ENCODE data around the gene ARHGAP10. TPM values are rescaled to one million over a fixed set of nuclear protein-coding genes. Genes with fewer than 3 reads are reported as not detected.

Gene ARHGAP10
- total and polyA plus RNA-seq, 4 experiments from 2014 or later = 6.4 to 8.3 (median 7.8) TPM

DNA sequence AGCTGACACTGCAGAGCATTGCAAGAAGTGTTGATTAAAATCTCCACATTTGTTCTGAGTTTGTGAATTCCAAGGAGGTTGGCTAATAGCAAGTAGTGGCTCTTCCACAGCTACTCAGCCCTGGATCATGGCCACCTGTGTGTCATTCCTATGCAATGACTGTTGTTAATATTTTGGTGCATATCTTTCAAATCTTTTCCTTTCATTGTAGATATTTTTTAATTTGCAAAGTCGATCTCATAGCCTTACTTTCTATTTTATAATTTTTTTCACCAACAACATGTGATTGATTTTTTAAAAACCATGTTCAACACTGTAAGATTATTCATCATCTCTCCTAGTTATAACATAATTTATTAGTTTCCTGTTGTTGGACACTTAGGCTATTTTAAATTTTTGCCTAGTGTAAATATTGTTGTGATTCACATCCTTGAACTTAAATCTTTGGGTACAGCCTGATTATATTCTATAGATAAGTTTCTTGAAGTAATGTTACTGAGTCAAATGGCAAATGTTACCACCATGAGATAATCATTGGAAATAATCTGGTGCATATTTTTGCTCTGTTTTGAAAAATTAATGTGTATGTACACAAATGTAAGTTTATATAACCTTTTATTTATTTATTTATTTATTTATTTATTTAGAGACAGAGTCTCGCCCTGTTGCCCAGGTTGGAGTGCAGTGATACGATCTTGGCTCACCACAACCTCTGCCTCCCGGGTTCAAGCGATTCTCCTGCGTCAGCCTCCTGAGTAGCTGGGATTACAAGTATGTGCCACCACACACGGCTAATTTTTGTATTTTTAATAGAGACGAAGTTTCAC, 17.1 kb upstream of the ARHGAP10 start:
- no peak for DNase-seq
- ChIA-PET POLR2A (ENCODE audit: partially characterized antibody) (no interaction called here), CTCF (ENCODE audit: partially characterized antibody) (interaction anchor here (10.3 kb wide), 1 partner anchor 150 kb away, joined by 261 read pairs; no protein-coding TSS in a partner anchor)
- Mint-ChIP-seq H3K36me3 (no peaks in the 10 kb centered on the region), H3K4me3 (no peak overlapping the region), H3K9me3 (peaks cover 0 to 1% (median 0%) of the 10 kb centered on the region in 8 donors), H3K27ac (no peak overlapping the region), H3K27me3 (peaks cover 1 to 5% of the 10 kb centered on the region in 2 donors), H3K4me1 (no peaks in the 10 kb centered on the region)
- no peaks in the 10 kb centered on the region for H3K9me3 ChIP-seq (ENCODE audit: control insufficient read depth in 1 of 2, low read length in 2 of 2)
- no peak overlapping the region for H3K4me3 ChIP-seq (ENCODE audit: low read length in 2 of 2)
- H3K27ac ChIP-seq (ENCODE audit: low read depth, low read length) = no peak overlapping the region
- intact Hi-C loops (cut with micrococcal nuclease) = no loop called here
- no peaks in the 10 kb centered on the region for H3K4me1 ChIP-seq (ENCODE audit: insufficient read depth, low read length)
- no peaks in the 10 kb centered on the region for H3K36me3 ChIP-seq (ENCODE audit: insufficient read depth, low read length)
- H3K27me3 ChIP-seq (ENCODE audit: insufficient read depth, low read length) = no peaks in the 10 kb centered on the region

GRCh38 chr4:147717878-147718277, 14.0 kb upstream of the ARHGAP10 start:
- Mint-ChIP-seq H3K27me3 (peaks cover 1 to 5% of the 10 kb centered on the region in 2 donors), H3K9me3 (peaks cover 0 to 1% (median 0%) of the 10 kb centered on the region in 8 donors), H3K4me1 (no peaks in the 10 kb centered on the region), H3K4me3 (no peak overlapping the region), H3K36me3 (no peaks in the 10 kb centered on the region), H3K27ac (no peak overlapping the region)
- H3K36me3 ChIP-seq (ENCODE audit: insufficient read depth, low read length) = no peaks in the 10 kb centered on the region
- no peak overlapping the region for H3K27ac ChIP-seq (ENCODE audit: low read depth, low read length)
- ChIA-PET POLR2A (ENCODE audit: partially characterized antibody) (no interaction called here), CTCF (ENCODE audit: partially characterized antibody) (interaction anchor here (0.7 to 2.2 kb wide), 2 partner anchors 148 to 149 kb away, joined by 4 to 12 read pairs; no protein-coding TSS in a partner anchor)
- no peaks in the 10 kb centered on the region for H3K9me3 ChIP-seq (ENCODE audit: control insufficient read depth in 1 of 2, low read length in 2 of 2)
- no peaks in the 10 kb centered on the region for H3K27me3 ChIP-seq (ENCODE audit: insufficient read depth, low read length)
- DNase-seq = no peak
- no peaks in the 10 kb centered on the region for H3K4me1 ChIP-seq (ENCODE audit: insufficient read depth, low read length)
- H3K4me3 ChIP-seq (ENCODE audit: low read length in 2 of 2) = no peak overlapping the region
- intact Hi-C loops (cut with micrococcal nuclease) = no loop called here

- CTCF ChIA-PET (ENCODE audit: partially characterized antibody) = no interaction called here
- H3K9me3 ChIP-seq (ENCODE audit: control insufficient read depth in 1 of 2, low read length in 2 of 2) = no peaks in the 10 kb centered on the region
- POLR2A ChIA-PET (ENCODE audit: partially characterized antibody) = no interaction called here
These were observed 8.6 kb upstream of the ARHGAP10 start for GRCh38 chr4:147723326-147723725.

GRCh38 chr4:147724468-147725201, 7.3 kb upstream of the ARHGAP10 start:
- no peaks in the 10 kb centered on the region for H3K27me3 ChIP-seq (ENCODE audit: insufficient read depth, low read length)
- H3K9me3 ChIP-seq (ENCODE audit: control insufficient read depth in 1 of 2, low read length in 2 of 2) = no peaks in the 10 kb centered on the region
- H3K36me3 Mint-ChIP-seq = no peaks in the 10 kb centered on the region
- H3K4me1 ChIP-seq (ENCODE audit: insufficient read depth, low read length) = no peaks in the 10 kb centered on the region
- intact Hi-C loops (cut with micrococcal nuclease) = no loop called here
- no peak overlapping the region for H3K4me3 ChIP-seq (ENCODE audit: low read length in 2 of 2)
- H3K4me3 Mint-ChIP-seq = no peak overlapping the region
- CTCF ChIA-PET (ENCODE audit: partially characterized antibody) = interaction anchor here (1.1 kb wide), 1 partner anchor 142 kb away, joined by 5 read pairs; no protein-coding TSS in a partner anchor
- POLR2A ChIA-PET (ENCODE audit: partially characterized antibody) = interaction anchor here (0.6 kb wide), 1 partner anchor 18 kb away, joined by 3 read pairs; no protein-coding TSS in a partner anchor
- H3K27ac Mint-ChIP-seq = peak overlapping the region in 1 of 7 donors; percentile 83
- no peak overlapping the region for H3K27ac ChIP-seq (ENCODE audit: low read depth, low read length)
- H3K9me3 Mint-ChIP-seq = no peaks in the 10 kb centered on the region
- H3K27me3 Mint-ChIP-seq = no peaks in the 10 kb centered on the region
- DNase-seq = no peak
- H3K36me3 ChIP-seq (ENCODE audit: insufficient read depth, low read length) = no peaks in the 10 kb centered on the region
- H3K4me1 Mint-ChIP-seq = peaks cover 0 to 1% (median 0%) of the 10 kb centered on the region in 4 donors

More at GRCh38 chr4:147723326-147723725, 8.6 kb upstream of the ARHGAP10 start:
- intact Hi-C loops (cut with micrococcal nuclease) = no loop called here
- Mint-ChIP-seq H3K27me3 (no peaks in the 10 kb centered on the region), H3K36me3 (no peaks in the 10 kb centered on the region), H3K27ac (peak overlapping the region in 1 of 7 donors; percentile 55), H3K4me3 (no peak overlapping the region), H3K9me3 (no peaks in the 10 kb centered on the region), H3K4me1 (no peaks in the 10 kb centered on the region)
- H3K27me3 ChIP-seq (ENCODE audit: insufficient read depth, low read length) = no peaks in the 10 kb centered on the region
- no peak overlapping the region for H3K4me3 ChIP-seq (ENCODE audit: low read length in 2 of 2)
- H3K27ac ChIP-seq (ENCODE audit: low read depth, low read length) = no peak overlapping the region
- no peak for DNase-seq
- H3K36me3 ChIP-seq (ENCODE audit: insufficient read depth, low read length) = no peaks in the 10 kb centered on the region
- no peaks in the 10 kb centered on the region for H3K4me1 ChIP-seq (ENCODE audit: insufficient read depth, low read length)

DNA sequence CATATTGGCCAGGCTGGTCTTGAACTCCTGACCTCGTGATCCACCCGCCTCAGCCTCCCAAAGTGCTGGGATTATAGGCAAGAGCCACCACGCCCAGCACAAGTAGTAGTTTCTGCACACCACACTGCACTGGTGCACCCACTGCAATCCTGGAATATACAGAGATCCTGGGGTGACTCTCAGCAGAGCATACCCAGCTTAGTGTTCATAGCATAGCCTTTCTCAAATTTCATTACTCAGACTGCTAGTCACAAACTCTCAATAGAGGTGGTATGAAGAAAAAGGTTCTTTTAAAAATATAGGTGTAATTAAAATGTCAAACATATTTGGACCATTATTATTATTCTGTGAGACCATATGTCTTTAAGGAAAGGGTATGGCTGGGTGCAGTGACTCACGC, 6.2 kb upstream of the ARHGAP10 start:
- no peak overlapping the region for H3K4me3 ChIP-seq (ENCODE audit: low read length in 2 of 2)
- peaks cover 1% of the 10 kb centered on the region for H3K4me1 ChIP-seq (ENCODE audit: insufficient read depth, low read length)
- no peaks in the 10 kb centered on the region for H3K9me3 ChIP-seq (ENCODE audit: control insufficient read depth in 1 of 2, low read length in 2 of 2)
- no peaks in the 10 kb centered on the region for H3K36me3 ChIP-seq (ENCODE audit: insufficient read depth, low read length)
- intact Hi-C loops (cut with micrococcal nuclease) = no loop called here
- CTCF ChIA-PET (ENCODE audit: partially characterized antibody) = interaction anchor here (4.5 kb wide), 1 partner anchor 141 kb away, joined by 35 read pairs; no protein-coding TSS in a partner anchor
- H3K27me3 ChIP-seq (ENCODE audit: insufficient read depth, low read length) = no peaks in the 10 kb centered on the region
- DNase-seq = no peak
- Mint-ChIP-seq H3K4me1 (peaks cover 0 to 6% (median 4%) of the 10 kb centered on the region in 4 donors), H3K9me3 (no peaks in the 10 kb centered on the region), H3K27me3 (no peaks in the 10 kb centered on the region), H3K36me3 (no peaks in the 10 kb centered on the region), H3K27ac (no peak overlapping the region), H3K4me3 (no peak overlapping the region)
- POLR2A ChIA-PET (ENCODE audit: partially characterized antibody) = interaction anchor here (0.6 kb wide), 1 partner anchor 17 kb away, joined by 3 read pairs; no protein-coding TSS in a partner anchor
- no peak overlapping the region for H3K27ac ChIP-seq (ENCODE audit: low read depth, low read length)

- no peaks in the 10 kb centered on the region for H3K27me3 Mint-ChIP-seq
- H3K27ac Mint-ChIP-seq = peak overlapping the region in 1 of 7 donors; percentile 39
- H3K4me1 Mint-ChIP-seq = peaks cover 7 to 15% (median 9%) of the 10 kb centered on the region in 4 donors
- peaks cover 0 to 1% (median 0%) of the 10 kb centered on the region in 8 donors for H3K9me3 Mint-ChIP-seq
- H3K4me3 Mint-ChIP-seq = no peak overlapping the region
- Histone ChIP-seq H3K4me1 (ENCODE audit: insufficient read depth, low read length) (peaks cover 6% of the 10 kb centered on the region), H3K9me3 (ENCODE audit: control insufficient read depth in 1 of 2, low read length in 2 of 2) (no peaks in the 10 kb centered on the region), H3K27me3 (ENCODE audit: insufficient read depth, low read length) (no peaks in the 10 kb centered on the region), H3K4me3 (ENCODE audit: low read length in 2 of 2) (no peak overlapping the region), H3K36me3 (ENCODE audit: insufficient read depth, low read length) (no peaks in the 10 kb centered on the region), H3K27ac (ENCODE audit: low read depth, low read length) (no peak overlapping the region)
- intact Hi-C loops (cut with micrococcal nuclease) = no loop called here
- CTCF ChIA-PET (ENCODE audit: partially characterized antibody) = interaction anchor here (1.8 to 4.5 kb wide), 2 partner anchors 18 to 139 kb away, joined by 11 to 35 read pairs; no protein-coding TSS in a partner anchor
- DNase-seq = no peak
- peaks cover 0 to 7% of the 10 kb centered on the region in 2 donors for H3K36me3 Mint-ChIP-seq
- POLR2A ChIA-PET (ENCODE audit: partially characterized antibody) = interaction anchor here (1.4 kb wide), 1 partner anchor 110 kb away, joined by 3 read pairs; the partner anchor contains the start of gene TMEM184C
These were observed 4.3 kb upstream of the ARHGAP10 start for GRCh38 chr4:147727476-147728028.
